Mesenchymal stem cell (in vitro differentiated cells and primary cell): ENCODE measurements around the gene TMEM214.

ENCODE experiments used
- DNase-seq: peaks from one replicate; pipeline ENCODE4 v3.0.0-alpha.2; 2013
- H2AFZ ChIP-seq: one replicate; pipeline ENCODE4 v1.6.1; 2013; ENCODE audit warnings: low read depth, mild to moderate bottlenecking, control low read depth, inconsistent platforms, low read length, moderate library complexity
- H2AK5ac ChIP-seq: 2 replicates; pipeline ENCODE4 v1.6.1; 2013; ENCODE audit warnings: low read length, moderate library complexity, mild to moderate bottlenecking, inconsistent platforms; ENCODE audit not compliant: severe bottlenecking
- H2BK120ac ChIP-seq: one replicate; pipeline ENCODE4 v1.6.1; 2013; ENCODE audit warnings: low read depth, mild to moderate bottlenecking, inconsistent platforms, low read length, moderate library complexity
- H2BK12ac ChIP-seq, 2 experiments: one replicate each; pipeline ENCODE4 v1.6.1; 2013; ENCODE audit warnings: inconsistent platforms in 2 of 2, low read length in 2 of 2, mild to moderate bottlenecking in 2 of 2, moderate library complexity in 2 of 2, control low read depth in 1 of 2
- H2BK15ac ChIP-seq: one replicate; pipeline ENCODE4 v1.6.1; 2013; ENCODE audit warnings: mild to moderate bottlenecking, low read depth, inconsistent platforms; ENCODE audit not compliant: poor library complexity, severe bottlenecking
- H2BK5ac ChIP-seq: 2 replicates; pipeline ENCODE4 v1.6.1; 2013; ENCODE audit warnings: low read depth, mild to moderate bottlenecking, low read length, control low read depth, inconsistent platforms; ENCODE audit not compliant: poor library complexity, severe bottlenecking
- H3K14ac ChIP-seq, 2 experiments: one replicate each; pipeline ENCODE4 v1.6.1; 2013; ENCODE audit warnings: inconsistent platforms in 2 of 2, low read length in 2 of 2, control low read depth in 1 of 2, mild to moderate bottlenecking in 1 of 2, moderate library complexity in 1 of 2
- H3K18ac ChIP-seq, 2 experiments: one replicate each; pipeline ENCODE4 v1.6.1; 2013; ENCODE audit warnings: inconsistent platforms in 2 of 2, low read length in 2 of 2, control low read depth in 1 of 2, low read depth in 1 of 2, mild to moderate bottlenecking in 1 of 2
- H3K23ac ChIP-seq, 2 experiments: one replicate each; pipeline ENCODE4 v1.6.1; 2013; ENCODE audit warnings: inconsistent platforms in 2 of 2, low read length in 2 of 2, mild to moderate bottlenecking in 2 of 2, moderate library complexity in 2 of 2, control low read depth in 1 of 2
- H3K27ac ChIP-seq: 2 replicates; pipeline ENCODE4 v1.5.1; 2013; ENCODE audit warnings: mild to moderate bottlenecking, moderate library complexity, low read length, control low read depth, inconsistent platforms; ENCODE audit not compliant: poor library complexity, severe bottlenecking
- H3K27me3 ChIP-seq, 2 experiments: 2 replicates each; pipeline versions ENCODE4 v1.6.1 to v1.7.0; 2013; ENCODE audit warnings: low read length in 2 of 2, mild to moderate bottlenecking in 2 of 2, moderate library complexity in 2 of 2, control low read depth in 1 of 2, inconsistent platforms in 1 of 2; ENCODE audit not compliant: control insufficient read depth in 1 of 2, insufficient read depth in 1 of 2
- H3K36me3 ChIP-seq, 2 experiments: 2 replicates each; pipeline versions ENCODE4 v1.6.1 to v1.7.0; 2013; ENCODE audit warnings: low read length in 2 of 2, control low read depth in 1 of 2, inconsistent platforms in 1 of 2, low read depth in 1 of 2, mild to moderate bottlenecking in 1 of 2; ENCODE audit not compliant: insufficient read depth in 2 of 2, control insufficient read depth in 1 of 2
- H3K4ac ChIP-seq, 2 experiments: one replicate each; pipeline ENCODE4 v1.6.1; 2013; ENCODE audit warnings: inconsistent platforms in 2 of 2, low read length in 2 of 2, mild to moderate bottlenecking in 2 of 2, moderate library complexity in 2 of 2, control low read depth in 1 of 2, low read depth in 1 of 2
- H3K4me1 ChIP-seq: 2 replicates; pipeline ENCODE4 v1.6.1; 2013; ENCODE audit warnings: low read depth, low read length, control low read depth; ENCODE audit not compliant: control insufficient read depth, insufficient read depth
- H3K4me2 ChIP-seq: 2 replicates; pipeline ENCODE4 v1.6.1; 2013; ENCODE audit warnings: low read length, mild to moderate bottlenecking, inconsistent platforms; ENCODE audit not compliant: poor library complexity, severe bottlenecking
- H3K4me3 ChIP-seq, 2 experiments: 2 replicates each; pipeline versions ENCODE4 v1.5.1 to v1.7.0; 2013; ENCODE audit warnings: low read length in 2 of 2, mild to moderate bottlenecking in 2 of 2, control low read depth in 1 of 2, low read depth in 1 of 2; ENCODE audit not compliant: insufficient read depth in 1 of 2
- H3K79me1 ChIP-seq: replicated peaks from 2 replicates; pipeline ENCODE4 v1.6.1; 2013; ENCODE audit warnings: mild to moderate bottlenecking, control low read depth, low read length, inconsistent platforms; ENCODE audit not compliant: poor library complexity, severe bottlenecking
- H3K9ac ChIP-seq: 2 replicates; pipeline ENCODE4 v1.7.0; 2013; ENCODE audit warnings: mild to moderate bottlenecking, low read length, moderate library complexity
- H3K9me3 ChIP-seq: 2 replicates; pipeline ENCODE4 v1.7.0; 2013; ENCODE audit warnings: mild to moderate bottlenecking, low read length; ENCODE audit not compliant: control insufficient read depth
- H4K8ac ChIP-seq: one replicate; pipeline ENCODE4 v1.6.1; 2013; ENCODE audit warnings: inconsistent platforms, mild to moderate bottlenecking, low read length, moderate library complexity
- H4K91ac ChIP-seq: one replicate; pipeline ENCODE4 v1.6.1; 2013; ENCODE audit warnings: mild to moderate bottlenecking, low read length, inconsistent platforms
- WGBS: methylation state at CpG from one replicate; pipeline ENCODE4 v1.1.7; 2013; ENCODE audit warnings: mixed read lengths; 5-methylcytosine and 5-hydroxymethylcytosine counted together

Gene TMEM214

DNA sequence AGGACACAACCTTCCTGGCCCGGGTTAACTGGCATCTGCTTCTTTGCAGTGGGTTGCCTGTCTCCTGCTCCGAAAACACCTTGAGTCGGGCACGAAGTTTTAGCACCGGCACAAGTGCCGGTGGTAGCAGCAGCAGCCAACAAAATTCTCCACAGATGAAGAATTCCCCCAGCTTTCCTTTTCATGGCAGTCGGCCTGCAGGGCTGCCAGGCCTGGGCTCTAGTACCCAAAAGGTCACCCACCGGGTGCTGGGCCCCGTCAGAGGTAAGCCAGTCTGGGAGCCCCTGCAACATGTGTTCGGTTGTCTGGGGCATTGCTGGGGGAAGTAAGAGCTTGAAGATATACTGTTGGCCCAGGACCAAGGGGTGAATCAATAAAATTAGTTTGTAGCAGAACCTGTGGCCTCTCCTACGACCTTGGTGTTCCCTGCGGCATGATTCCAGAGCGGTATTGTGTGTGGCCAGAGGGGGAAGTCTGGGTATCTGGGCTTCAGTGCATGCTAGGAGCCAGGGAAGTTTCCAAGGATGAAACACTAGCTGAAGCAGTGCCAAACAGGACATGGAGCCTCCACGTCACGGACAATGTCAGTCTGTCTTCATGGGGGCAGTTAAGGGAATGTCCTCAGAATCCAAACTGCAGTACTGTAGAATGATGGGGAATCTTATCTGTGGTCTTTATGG, 26.5 kb downstream of the TMEM214 start:
- Histone ChIP-seq H3K4me3 (no peak overlapping the region), H2BK120ac (no peak overlapping the region)

DNA sequence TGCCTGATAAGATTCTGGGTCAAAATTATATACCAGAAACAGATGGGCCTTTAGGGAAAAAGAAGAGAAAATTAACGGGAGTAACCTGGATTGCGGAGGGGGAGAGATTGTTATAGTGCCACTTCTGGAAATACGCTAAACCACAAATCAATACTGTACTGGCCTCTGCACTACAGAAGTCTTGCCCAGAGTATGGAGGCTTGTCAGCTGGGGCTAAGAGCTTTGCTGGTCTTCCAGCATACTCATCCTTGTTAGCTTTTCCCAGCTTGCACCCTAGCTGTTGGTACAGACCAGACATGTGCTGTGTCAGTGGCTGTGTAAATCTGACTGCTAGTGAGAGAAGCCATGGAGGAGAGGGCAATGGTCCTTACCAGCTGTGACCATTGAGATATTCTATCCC, 27.6 kb downstream of the TMEM214 start:
- DNase-seq: no peak
- no peaks in the 10 kb centered on the region for H3K4me1 ChIP-seq
- H2BK120ac ChIP-seq: no peak overlapping the region
- H3K23ac ChIP-seq: no peak overlapping the region
- H3K4ac ChIP-seq: no peak overlapping the region
- H3K27me3 ChIP-seq: no peaks in the 10 kb centered on the region
- H2BK12ac ChIP-seq: no peak overlapping the region
- H3K4me2 ChIP-seq: no peak overlapping the region
- H2BK15ac ChIP-seq: no peak overlapping the region
- no peak overlapping the region for H2AFZ ChIP-seq
- H4K8ac ChIP-seq: no peak overlapping the region
- H3K4me3 ChIP-seq: no peak overlapping the region
- H2BK5ac ChIP-seq: no peak overlapping the region
- H3K79me1 ChIP-seq: peaks cover 18% of the 10 kb centered on the region
- WGBS: 100% methylated on average over 3 of the region's 3 CpGs
- no peak overlapping the region for H3K18ac ChIP-seq
- H4K91ac ChIP-seq: no peak overlapping the region
- peaks cover 39 to 65% of the 10 kb centered on the region in 2 experiments for H3K36me3 ChIP-seq
- H2AK5ac ChIP-seq: no peak overlapping the region
- no peak overlapping the region for H3K14ac ChIP-seq
- H3K27ac ChIP-seq: no peak overlapping the region
- H3K9me3 ChIP-seq: no peaks in the 10 kb centered on the region
- no peak overlapping the region for H3K9ac ChIP-seq

More for the DNA sequence above, 26.5 kb downstream of the TMEM214 start:
- Histone ChIP-seq H4K8ac (no peak overlapping the region), H3K4ac (no peak overlapping the region), H3K18ac (no peak overlapping the region), H3K23ac (no peak overlapping the region), H3K4me1 (no peaks in the 10 kb centered on the region), H2BK15ac (no peak overlapping the region), H3K79me1 (peaks cover 19% of the 10 kb centered on the region), H3K9me3 (no peaks in the 10 kb centered on the region), H3K4me2 (no peak overlapping the region), H4K91ac (no peak overlapping the region), H3K27ac (no peak overlapping the region), H3K27me3 (no peaks in the 10 kb centered on the region), H2BK12ac (no peak overlapping the region), H3K36me3 (peaks cover 42 to 70% of the 10 kb centered on the region in 2 experiments), H2BK5ac (no peak overlapping the region), H3K14ac (no peak overlapping the region), H2AFZ (no peak overlapping the region), H3K9ac (no peak overlapping the region), H2AK5ac (no peak overlapping the region)
- WGBS: 96% methylated on average over 15 of the region's 15 CpGs
- no peak for DNase-seq

DNA sequence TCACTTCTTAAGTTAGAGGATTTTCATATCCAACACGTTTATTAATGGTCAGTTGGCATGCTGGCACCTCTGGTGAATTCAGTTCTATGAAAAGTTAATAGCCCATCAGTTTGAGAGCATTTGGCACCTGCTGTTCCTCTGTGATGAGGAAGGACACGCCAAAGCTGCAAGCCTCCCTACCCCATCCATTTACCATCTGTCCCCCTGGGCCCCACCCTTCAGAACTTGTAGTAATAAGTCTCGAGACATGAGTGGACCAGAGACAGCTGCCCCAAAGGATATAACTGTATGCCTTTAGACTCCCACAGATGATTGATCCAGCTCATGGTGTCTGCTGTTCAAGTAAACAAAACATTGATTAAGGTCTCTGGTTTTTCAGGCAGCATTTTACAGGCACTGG, 32.4 kb downstream of the TMEM214 start:
- Histone ChIP-seq H3K18ac (no peak overlapping the region), H2AK5ac (no peak overlapping the region), H4K8ac (no peak overlapping the region), H3K4me1 (peaks cover 16% of the 10 kb centered on the region), H3K27me3 (no peaks in the 10 kb centered on the region), H3K4me2 (no peak overlapping the region), H2BK12ac (no peak overlapping the region), H3K36me3 (peaks cover 44 to 66% of the 10 kb centered on the region in 2 experiments), H3K4me3 (no peak overlapping the region), H4K91ac (no peak overlapping the region), H3K9ac (no peak overlapping the region), H3K14ac (no peak overlapping the region), H2BK15ac (no peak overlapping the region), H3K79me1 (peaks cover 24% of the 10 kb centered on the region), H3K23ac (no peak overlapping the region), H3K4ac (no peak overlapping the region), H2BK120ac (no peak overlapping the region), H3K9me3 (no peaks in the 10 kb centered on the region), H2BK5ac (no peak overlapping the region), H2AFZ (no peak overlapping the region), H3K27ac (no peak overlapping the region)
- WGBS: 100% methylated on average over 3 of the region's 3 CpGs
- no peak for DNase-seq

DNA sequence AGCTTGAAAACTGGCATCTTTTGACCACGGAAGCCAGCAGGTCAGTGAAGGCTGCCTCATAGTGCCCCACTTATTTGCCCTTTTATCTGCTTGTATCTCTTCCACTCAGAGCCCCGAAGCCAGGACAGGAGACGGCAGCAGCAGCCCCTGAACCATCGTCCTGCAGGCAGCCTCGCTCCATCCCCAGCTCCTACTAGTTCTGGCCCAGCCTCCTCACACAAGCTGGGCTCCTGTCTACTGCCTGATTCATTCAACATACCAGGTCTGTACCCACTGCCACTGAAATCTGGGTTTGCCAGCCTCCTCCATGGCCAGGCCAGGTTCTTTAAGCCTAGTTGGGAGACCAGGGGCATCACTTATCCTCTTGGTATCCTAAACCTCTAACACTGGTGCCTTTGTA, 34.6 kb downstream of the TMEM214 start:
- no peak overlapping the region for H3K14ac ChIP-seq
- no peak overlapping the region for H3K27ac ChIP-seq
- no peak overlapping the region for H3K9ac ChIP-seq
- H2BK120ac ChIP-seq: no peak overlapping the region
- DNase-seq: no peak
- no peak overlapping the region for H3K4me2 ChIP-seq
- H3K9me3 ChIP-seq: no peaks in the 10 kb centered on the region
- H3K4ac ChIP-seq: no peak overlapping the region
- H3K4me1 ChIP-seq: peaks cover 22% of the 10 kb centered on the region
- H3K36me3 ChIP-seq: peaks cover 40 to 61% of the 10 kb centered on the region in 2 experiments
- no peak overlapping the region for H3K4me3 ChIP-seq
- H3K79me1 ChIP-seq: peaks cover 24% of the 10 kb centered on the region
- no peak overlapping the region for H2AK5ac ChIP-seq
- H4K91ac ChIP-seq: no peak overlapping the region
- 100% methylated on average over 5 of the region's 5 CpGs for WGBS
- H3K23ac ChIP-seq: no peak overlapping the region
- no peak overlapping the region for H2BK12ac ChIP-seq
- H4K8ac ChIP-seq: no peak overlapping the region
- H2BK15ac ChIP-seq: no peak overlapping the region
- H2AFZ ChIP-seq: no peak overlapping the region
- no peak overlapping the region for H2BK5ac ChIP-seq
- no peak overlapping the region for H3K18ac ChIP-seq
- H3K27me3 ChIP-seq: no peaks in the 10 kb centered on the region
